ENCODE measurements around the gene MON2.
A peak's percentile ranks its signal among the peaks of the same experiment; 100 is the strongest.
"Not testable (repeated sequence)": the region's sequence is repeated elsewhere in the genome, so short reads cannot be mapped to it uniquely, and the experiment has no call there.

MON2 gene

DNA sequence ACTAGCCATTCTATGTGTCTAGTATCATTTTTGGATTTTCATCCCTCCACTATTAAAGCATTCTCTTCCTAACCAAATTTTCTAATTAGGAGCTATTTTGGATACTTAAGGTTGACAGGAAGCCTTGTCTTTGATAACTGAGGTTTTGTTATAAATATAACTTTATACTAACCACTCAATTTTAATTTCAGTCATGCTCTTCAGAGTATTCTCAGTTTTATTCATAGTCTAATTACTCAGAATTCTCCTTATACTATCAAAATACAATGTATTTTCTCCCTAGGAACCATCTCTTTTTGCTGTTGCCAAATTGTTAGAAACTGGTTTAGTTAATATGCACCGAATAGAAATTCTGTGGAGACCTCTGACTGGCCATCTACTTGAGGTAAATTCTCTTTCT lies 76.2 kb downstream of the MON2 start:
- Mint-ChIP-seq H3K9me3 (no peaks in the 10 kb centered on the region), H3K4me1 (no peaks in the 10 kb centered on the region), H3K4me3 (no peak overlapping the region), H3K36me3 (peaks cover 27% of the 10 kb centered on the region), H3K27ac (no peak overlapping the region), H3K27me3 (no peaks in the 10 kb centered on the region)
- no peak for DNase-seq
- CTCF ChIA-PET = no interaction called here

DNA sequence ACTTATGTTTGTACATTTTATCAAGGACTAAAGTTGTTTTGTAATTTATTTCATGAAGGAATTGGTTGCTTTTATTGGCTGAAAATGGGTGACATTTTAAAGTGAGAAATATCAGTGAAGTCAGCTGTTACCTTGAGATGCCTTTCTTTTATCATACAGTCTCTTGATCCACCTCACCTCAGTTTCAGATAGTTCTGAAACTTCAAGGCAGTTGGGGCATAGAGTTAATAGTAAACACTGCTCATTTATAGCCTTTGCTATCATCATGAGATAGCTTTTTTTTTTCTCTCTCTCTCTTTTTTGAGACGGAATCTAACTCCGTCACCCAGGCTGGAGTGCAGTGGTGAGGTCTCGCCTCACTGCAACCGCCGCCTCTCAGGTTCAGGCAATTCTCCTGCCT lies 76.7 kb downstream of the MON2 start:
- no peak overlapping the region for H3K4me3 Mint-ChIP-seq
- no peaks in the 10 kb centered on the region for H3K4me1 Mint-ChIP-seq
- no peak overlapping the region for H3K27ac Mint-ChIP-seq
- no peaks in the 10 kb centered on the region for H3K9me3 Mint-ChIP-seq
- peaks cover 30% of the 10 kb centered on the region for H3K36me3 Mint-ChIP-seq
- CTCF ChIA-PET = no interaction called here
- no peak for DNase-seq
- no peaks in the 10 kb centered on the region for H3K27me3 Mint-ChIP-seq

DNA sequence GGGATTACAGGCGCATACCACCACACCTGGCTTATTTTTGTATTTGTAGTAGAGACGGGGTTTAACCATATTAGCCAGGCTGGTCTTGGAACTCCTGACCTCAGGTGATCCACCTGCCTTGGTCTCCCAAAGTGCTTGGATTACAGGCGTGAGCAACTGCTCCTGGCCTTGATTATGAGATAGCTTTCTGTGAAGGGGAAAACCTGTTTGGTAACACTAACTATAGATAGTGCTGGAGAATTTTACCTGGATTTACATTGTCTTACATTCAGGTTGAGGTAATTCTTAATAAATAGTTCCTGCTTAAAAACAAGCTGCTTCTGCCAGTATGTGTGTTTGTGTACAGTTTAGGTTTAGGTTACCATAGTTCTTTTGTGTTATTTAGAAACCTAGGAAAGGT lies 77.1 kb downstream of the MON2 start:
- CTCF ChIA-PET = interaction anchor here (1.0 kb wide), 1 partner anchor 275 kb away, joined by 3 read pairs; no protein-coding TSS in a partner anchor
- no peak for DNase-seq
- no peaks in the 10 kb centered on the region for H3K4me1 Mint-ChIP-seq
- H3K27me3 Mint-ChIP-seq = no peaks in the 10 kb centered on the region
- peaks cover 28% of the 10 kb centered on the region for H3K36me3 Mint-ChIP-seq
- no peak overlapping the region for H3K4me3 Mint-ChIP-seq
- H3K27ac Mint-ChIP-seq = no peak overlapping the region
- no peaks in the 10 kb centered on the region for H3K9me3 Mint-ChIP-seq

DNA sequence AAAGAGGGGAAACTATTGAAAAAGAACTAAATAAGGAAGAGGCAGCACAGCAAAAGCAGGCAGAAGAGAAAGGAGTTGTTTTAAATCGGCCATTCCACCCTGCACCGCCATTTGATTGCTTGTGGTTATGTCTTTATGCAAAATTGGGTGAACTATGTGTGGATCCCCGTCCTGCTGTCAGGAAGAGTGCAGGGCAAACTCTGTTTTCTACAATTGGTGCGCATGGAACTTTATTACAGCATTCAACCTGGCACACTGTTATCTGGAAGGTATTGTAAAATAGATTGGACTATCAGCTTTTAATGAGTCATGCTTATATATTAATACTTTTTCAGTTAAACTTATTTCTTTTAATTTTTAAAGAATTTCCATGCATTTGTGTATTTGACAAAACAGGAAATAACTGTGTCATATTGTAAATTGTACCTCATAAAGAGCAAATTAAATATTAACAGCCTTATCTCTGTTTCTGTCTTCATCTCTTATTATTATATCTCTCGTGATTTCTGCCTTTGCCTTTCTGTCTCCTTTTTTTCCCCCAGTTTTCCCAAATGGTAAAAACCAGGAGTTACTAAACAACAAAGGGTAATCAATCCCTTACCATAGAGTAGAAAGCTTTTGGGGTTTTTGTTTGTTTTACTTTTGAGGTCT lies 86.4 kb downstream of the MON2 start:
- Mint-ChIP-seq H3K9me3 (no peaks in the 10 kb centered on the region), H3K4me1 (no peaks in the 10 kb centered on the region), H3K36me3 (peaks cover 32% of the 10 kb centered on the region), H3K27ac (no peak overlapping the region), H3K4me3 (no peak overlapping the region), H3K27me3 (no peaks in the 10 kb centered on the region)
- DNase-seq = no peak
- CTCF ChIA-PET = no interaction called here

DNA sequence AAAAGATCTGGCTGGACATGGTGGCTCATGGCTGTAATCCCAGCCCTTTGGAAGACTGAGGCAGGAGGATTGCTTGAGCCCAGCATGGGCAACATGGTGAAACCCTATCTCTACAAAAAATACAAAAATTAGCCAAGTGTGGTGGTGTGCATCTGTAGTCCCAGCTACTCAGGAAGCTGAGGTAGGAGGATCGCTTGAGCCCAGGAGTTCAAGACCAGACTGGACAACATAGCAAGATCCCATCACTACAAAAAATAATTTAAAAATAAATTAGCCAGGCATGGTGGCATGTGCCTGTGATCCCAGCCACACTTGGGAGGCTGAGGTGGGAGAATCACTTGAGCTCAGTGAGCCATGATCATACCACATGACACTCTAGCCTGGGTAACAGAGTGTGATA lies 92.7 kb downstream of the MON2 start:
- H3K4me1 Mint-ChIP-seq, H3K27ac Mint-ChIP-seq, CTCF ChIA-PET, H3K4me3 Mint-ChIP-seq, H3K9me3 Mint-ChIP-seq, DNase-seq, H3K27me3 Mint-ChIP-seq: not testable (repeated sequence)
- peaks cover 36% of the 10 kb centered on the region for H3K36me3 Mint-ChIP-seq

DNA sequence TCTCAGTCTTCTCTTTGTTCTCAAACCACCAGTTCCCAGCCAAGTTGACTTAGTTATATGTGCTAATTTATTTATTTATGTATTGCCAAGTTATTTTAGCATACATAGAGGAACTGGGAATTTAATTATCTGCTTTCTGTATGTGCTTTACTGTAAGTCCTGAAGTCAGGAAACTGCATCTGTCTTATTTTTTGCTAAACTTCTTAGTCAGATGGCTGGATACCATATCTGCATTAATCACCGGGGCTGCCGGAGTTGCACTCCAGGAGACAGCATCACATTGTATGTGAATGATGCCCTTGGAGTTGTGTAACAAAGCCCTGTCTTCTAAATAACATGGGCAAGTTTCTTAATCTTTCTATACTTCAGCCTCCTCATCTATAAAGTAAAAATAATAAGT lies 96.2 kb downstream of the MON2 start:
- Mint-ChIP-seq H3K9me3 (no peaks in the 10 kb centered on the region), H3K4me3 (no peak overlapping the region), H3K27me3 (no peaks in the 10 kb centered on the region), H3K4me1 (no peaks in the 10 kb centered on the region), H3K36me3 (peaks cover 38% of the 10 kb centered on the region), H3K27ac (no peak overlapping the region)
- CTCF ChIA-PET = no interaction called here
- no peak for DNase-seq

DNA sequence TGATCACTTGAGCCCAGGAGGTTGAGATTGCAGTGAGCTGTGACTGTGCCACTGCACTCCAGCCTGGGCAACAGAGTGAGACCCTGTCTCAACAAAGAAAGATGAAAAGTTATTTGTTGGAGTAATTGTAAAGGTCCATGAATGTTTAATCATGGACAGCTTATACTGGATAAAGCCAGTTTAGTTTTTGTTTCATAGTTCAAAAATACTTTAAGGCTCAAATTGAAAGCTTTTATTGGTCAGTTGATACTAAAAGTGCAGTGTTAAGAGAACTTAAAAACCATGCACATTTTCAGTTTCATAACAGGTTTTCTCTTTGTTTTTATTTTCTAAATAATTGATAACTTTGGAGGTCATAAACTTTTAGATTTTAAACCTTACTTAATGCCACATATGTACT lies 108.4 kb downstream of the MON2 start:
- no peaks in the 10 kb centered on the region for H3K4me1 Mint-ChIP-seq
- no peaks in the 10 kb centered on the region for H3K9me3 Mint-ChIP-seq
- no peak overlapping the region for H3K27ac Mint-ChIP-seq
- H3K4me3 Mint-ChIP-seq = no peak overlapping the region
- H3K36me3 Mint-ChIP-seq = peaks cover 16% of the 10 kb centered on the region
- CTCF ChIA-PET = interaction anchor here (0.7 to 1.4 kb wide), 3 partner anchors 137 to 225 kb away, joined by 3 to 9 read pairs (median 3); no protein-coding TSS in a partner anchor
- no peak for DNase-seq
- no peaks in the 10 kb centered on the region for H3K27me3 Mint-ChIP-seq

DNA sequence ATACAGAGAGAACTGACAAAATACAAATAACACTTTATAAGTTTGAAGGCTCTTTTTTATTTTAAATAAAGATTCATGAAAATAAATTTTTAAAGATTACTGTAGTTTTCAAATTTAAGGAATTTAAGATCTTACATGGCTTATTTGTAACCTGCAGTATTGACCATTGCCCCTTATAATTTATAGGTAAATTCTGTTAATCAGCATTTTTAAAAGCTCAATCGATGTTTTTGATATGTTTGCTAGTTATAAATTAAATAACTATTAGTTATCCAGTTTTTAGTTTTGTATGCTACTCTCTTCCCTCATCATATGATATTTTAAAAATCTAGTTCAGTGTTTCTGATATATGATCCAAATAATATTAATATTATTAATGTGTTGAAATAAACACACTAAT lies 109.9 kb downstream of the MON2 start:
- CTCF ChIA-PET = interaction anchor here (2.4 kb wide), 1 partner anchor 218 kb away, joined by 6 read pairs; no protein-coding TSS in a partner anchor
- H3K4me3 Mint-ChIP-seq = no peak overlapping the region
- no peaks in the 10 kb centered on the region for H3K27me3 Mint-ChIP-seq
- H3K9me3 Mint-ChIP-seq = no peaks in the 10 kb centered on the region
- no peak overlapping the region for H3K27ac Mint-ChIP-seq
- H3K4me1 Mint-ChIP-seq = no peaks in the 10 kb centered on the region
- peaks cover 13% of the 10 kb centered on the region for H3K36me3 Mint-ChIP-seq
- no peak for DNase-seq

DNA sequence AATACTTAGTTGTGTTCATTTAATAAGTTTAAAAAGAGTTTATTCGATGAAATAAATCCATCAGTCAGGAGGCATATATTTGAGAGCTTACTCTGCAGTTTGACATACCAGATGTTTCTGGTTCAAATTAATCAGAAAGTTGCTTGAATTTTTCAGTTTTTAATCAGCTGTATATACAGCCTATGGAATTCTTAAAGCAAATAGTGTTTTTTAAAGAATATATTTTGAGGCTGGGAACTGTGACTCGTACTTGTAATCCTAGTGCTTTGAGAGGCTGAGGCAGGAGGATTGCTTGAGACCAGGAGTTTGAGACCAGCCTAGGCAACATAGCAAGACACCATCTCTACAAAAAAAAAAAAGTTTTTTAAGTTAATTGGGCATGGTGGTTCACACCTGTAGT lies 112.1 kb downstream of the MON2 start:
- Mint-ChIP-seq H3K9me3 (no peaks in the 10 kb centered on the region), H3K36me3 (peaks cover 21% of the 10 kb centered on the region), H3K4me1 (no peaks in the 10 kb centered on the region), H3K27ac (no peak overlapping the region), H3K27me3 (no peaks in the 10 kb centered on the region), H3K4me3 (no peak overlapping the region)
- no peak for DNase-seq
- CTCF ChIA-PET = interaction anchor here (0.5 to 2.4 kb wide), 3 partner anchors 140 to 216 kb away, joined by 3 to 6 read pairs (median 3); no protein-coding TSS in a partner anchor

DNA sequence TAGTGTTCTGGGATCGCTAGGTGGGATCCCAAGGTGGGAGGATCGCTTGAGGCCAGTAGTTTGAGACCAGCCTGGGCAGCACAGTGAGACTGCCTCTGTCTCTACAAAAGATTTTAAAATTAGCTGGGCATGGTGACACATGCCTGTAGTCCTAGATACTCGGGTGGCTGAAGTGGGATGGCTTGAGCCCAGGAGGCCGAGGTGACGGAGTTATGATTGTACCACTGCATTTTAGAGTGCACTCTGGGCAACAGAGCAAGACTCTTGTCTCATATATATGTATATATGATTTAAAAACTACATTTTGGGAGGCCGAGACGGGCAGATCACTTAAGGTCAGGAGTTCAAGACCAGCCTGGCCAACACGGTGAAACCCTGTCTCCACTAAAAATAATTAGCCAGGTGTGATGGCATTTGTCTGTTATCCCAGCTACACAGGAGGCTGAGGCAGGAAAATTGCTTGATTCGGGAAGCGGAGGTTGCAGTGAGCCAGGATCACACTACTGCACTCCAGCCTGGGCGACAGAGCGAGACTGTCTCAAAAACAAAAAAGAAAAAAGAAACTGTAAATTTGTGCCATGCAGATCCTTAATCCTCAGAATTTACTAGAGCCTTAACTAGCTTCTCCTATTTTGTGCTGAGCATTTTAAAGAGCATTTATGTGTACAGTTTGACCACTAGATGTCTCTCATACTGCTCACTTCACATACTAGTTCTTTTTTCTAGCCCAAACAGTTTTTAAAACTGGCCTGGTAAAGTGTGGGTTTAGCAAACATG lies 114.8 kb downstream of the MON2 start:
- Mint-ChIP-seq H3K27me3 (no peaks in the 10 kb centered on the region), H3K36me3 (peaks cover 15% of the 10 kb centered on the region), H3K4me1 (no peaks in the 10 kb centered on the region), H3K4me3 (no peak overlapping the region), H3K9me3 (no peaks in the 10 kb centered on the region), H3K27ac (no peak overlapping the region)
- no peak for DNase-seq
- CTCF ChIA-PET = interaction anchor here (0.5 to 4.3 kb wide), 16 partner anchors 11 to 226 kb away, joined by 3 to 60 read pairs (median 4); no protein-coding TSS in a partner anchor

DNA sequence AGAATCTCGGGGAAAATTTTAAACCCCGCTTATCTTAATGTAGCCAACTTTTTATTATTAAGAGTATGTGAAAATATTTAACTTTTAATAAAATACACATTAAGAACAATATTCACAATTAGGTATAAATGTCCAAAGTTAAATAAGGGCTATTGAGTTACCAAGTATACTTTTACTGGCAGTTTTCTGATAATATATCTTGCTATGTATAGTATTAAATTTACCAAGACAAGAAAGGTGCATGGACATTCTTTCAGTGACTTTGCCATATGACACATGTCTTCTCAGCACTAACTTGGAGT lies 115.4 kb downstream of the MON2 start:
- H3K27ac Mint-ChIP-seq = no peak overlapping the region
- no peak for DNase-seq
- no peaks in the 10 kb centered on the region for H3K9me3 Mint-ChIP-seq
- no peaks in the 10 kb centered on the region for H3K27me3 Mint-ChIP-seq
- CTCF ChIA-PET = interaction anchor here (0.8 to 4.3 kb wide), 12 partner anchors 11 to 225 kb away, joined by 3 to 60 read pairs (median 6); no protein-coding TSS in a partner anchor
- H3K36me3 Mint-ChIP-seq = peaks cover 15% of the 10 kb centered on the region
- no peak overlapping the region for H3K4me3 Mint-ChIP-seq
- H3K4me1 Mint-ChIP-seq = no peaks in the 10 kb centered on the region

DNA sequence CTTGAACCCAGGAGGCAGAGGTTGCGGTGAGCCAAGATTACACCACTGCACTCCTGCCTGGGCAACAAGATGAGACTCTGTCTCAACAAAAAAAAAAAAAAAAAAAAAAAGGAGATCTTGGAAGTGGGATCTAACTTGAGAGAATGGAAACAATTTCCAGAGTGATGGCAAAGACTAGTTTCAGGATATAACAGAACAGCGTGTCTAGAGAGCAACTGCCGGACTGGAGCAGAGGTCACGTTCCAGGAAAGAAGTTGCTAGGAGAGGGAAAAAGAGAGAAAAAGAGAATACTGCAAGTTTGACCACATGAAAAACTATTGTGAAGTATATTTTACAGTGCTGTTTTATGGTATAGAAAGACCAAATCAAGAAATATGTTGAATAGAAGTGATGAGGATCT lies 118.0 kb downstream of the MON2 start:
- no peaks in the 10 kb centered on the region for H3K27me3 Mint-ChIP-seq
- no peak overlapping the region for H3K4me3 Mint-ChIP-seq
- H3K27ac Mint-ChIP-seq = peak overlapping the region; percentile 49
- no peak for DNase-seq
- no peaks in the 10 kb centered on the region for H3K9me3 Mint-ChIP-seq
- H3K4me1 Mint-ChIP-seq = no peaks in the 10 kb centered on the region
- peaks cover 20% of the 10 kb centered on the region for H3K36me3 Mint-ChIP-seq
- CTCF ChIA-PET = interaction anchor here (1.5 to 4.3 kb wide), 2 partner anchors 147 to 211 kb away, joined by 4 to 60 read pairs; no protein-coding TSS in a partner anchor

DNA sequence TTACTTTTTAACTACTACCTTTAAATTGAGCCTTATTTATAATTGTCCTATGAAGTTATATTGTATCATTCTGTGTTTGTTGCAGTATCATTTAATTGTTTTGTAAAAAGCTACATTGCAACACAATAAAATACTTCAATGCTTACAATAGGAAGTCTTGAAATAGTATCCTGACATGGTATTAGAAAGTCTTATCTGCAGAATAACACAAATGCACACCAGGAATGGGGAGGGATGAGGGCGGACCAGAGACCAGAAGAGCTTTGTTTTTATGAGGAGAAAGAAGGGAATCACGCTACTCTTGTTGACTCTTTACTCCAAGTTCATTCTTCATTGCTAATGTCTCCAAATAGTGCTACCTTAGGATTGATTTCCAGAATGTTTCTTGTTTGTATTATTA lies 120.2 kb downstream of the MON2 start:
- CTCF ChIA-PET = interaction anchor here (0.5 kb wide), 1 partner anchor 206 kb away, joined by 3 read pairs; no protein-coding TSS in a partner anchor
- H3K27ac Mint-ChIP-seq = no peak overlapping the region
- no peak overlapping the region for H3K4me3 Mint-ChIP-seq
- H3K27me3 Mint-ChIP-seq = no peaks in the 10 kb centered on the region
- H3K36me3 Mint-ChIP-seq = peaks cover 26% of the 10 kb centered on the region
- DNase-seq = no peak
- no peaks in the 10 kb centered on the region for H3K9me3 Mint-ChIP-seq
- no peaks in the 10 kb centered on the region for H3K4me1 Mint-ChIP-seq

DNA sequence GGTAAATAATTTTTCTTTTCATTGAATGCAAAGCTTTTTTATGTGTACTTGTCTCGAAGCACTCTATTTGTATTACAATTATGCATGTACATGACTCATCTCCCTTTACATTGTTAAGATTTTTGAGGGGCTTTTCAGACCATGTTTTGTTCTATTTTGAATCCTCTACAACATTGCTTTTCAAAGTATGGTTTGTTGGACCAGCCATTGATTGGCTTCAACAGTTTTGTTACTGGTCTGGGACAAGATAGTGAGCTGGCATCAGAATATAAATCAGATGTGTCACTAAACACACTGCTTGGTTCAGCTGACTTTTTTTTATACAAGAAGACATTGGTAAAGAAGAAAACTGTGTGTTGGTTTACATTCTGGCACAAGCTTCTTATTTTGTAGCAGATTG lies 122.3 kb downstream of the MON2 start:
- Mint-ChIP-seq H3K9me3 (no peaks in the 10 kb centered on the region), H3K4me1 (no peaks in the 10 kb centered on the region), H3K27me3 (no peaks in the 10 kb centered on the region), H3K36me3 (peaks cover 29% of the 10 kb centered on the region), H3K4me3 (no peak overlapping the region), H3K27ac (no peak overlapping the region)
- no peak for DNase-seq
- CTCF ChIA-PET = interaction anchor here (0.8 kb wide), 1 partner anchor 10 kb away, joined by 5 read pairs; no protein-coding TSS in a partner anchor

DNA sequence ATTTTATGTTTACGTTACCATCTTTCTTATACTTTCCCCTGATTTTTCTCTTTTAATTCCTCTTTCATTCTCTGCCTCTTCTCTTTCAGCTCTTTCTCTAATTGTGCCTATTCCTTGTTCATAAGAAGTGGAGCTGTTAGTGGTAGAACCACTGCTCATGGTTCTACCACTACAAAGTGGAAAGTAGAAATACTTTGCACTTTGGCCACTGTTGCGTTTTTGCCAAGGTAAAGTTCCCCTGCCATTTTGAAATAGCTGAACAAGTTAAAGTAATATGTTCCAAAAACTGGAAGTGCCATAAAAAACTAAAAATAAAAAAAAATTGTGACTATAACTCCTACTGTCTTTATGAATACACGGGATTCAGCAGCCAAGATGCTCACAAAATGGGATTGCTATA lies 130.6 kb downstream of the MON2 start:
- Mint-ChIP-seq H3K9me3 (no peaks in the 10 kb centered on the region), H3K4me1 (peaks cover 12% of the 10 kb centered on the region), H3K27me3 (no peaks in the 10 kb centered on the region), H3K36me3 (peaks cover 15% of the 10 kb centered on the region), H3K27ac (no peak overlapping the region), H3K4me3 (no peak overlapping the region)
- CTCF ChIA-PET = no interaction called here
- no peak for DNase-seq
